Astrocyte of the spinal cord (primary cell): ENCODE results near the gene SERPINH1.
"Not testable (repeated sequence)": the region's sequence is repeated elsewhere in the genome, so short reads cannot be mapped to it uniquely, and the experiment has no call there.

Experiments used
- DNase-seq: peaks from one replicate; pipeline ENCODE4 v3.0.0; 2011; ENCODE audit warnings: low read depth, low spot score
- H3K4me3 ChIP-seq: 2 replicates; pipeline ENCODE4 v1.5.1; 2011; ENCODE audit warnings: low read depth, mild to moderate bottlenecking, low read length, moderate library complexity
- in situ Hi-C: cut with HindIII; loops from 2 replicates; pipeline ENCODE4 v1.10.0; 2017; ENCODE audit warnings: low sequenced_read_pairs
- TF ChIP-seq, protein P1 (sequence below): IDR thresholded peaks from 2 replicates; pipeline ENCODE4 v1.5.1; 2012; ENCODE audit warnings: low read depth, mild to moderate bottlenecking, low read length, inconsistent platforms

SERPINH1 gene

DNA sequence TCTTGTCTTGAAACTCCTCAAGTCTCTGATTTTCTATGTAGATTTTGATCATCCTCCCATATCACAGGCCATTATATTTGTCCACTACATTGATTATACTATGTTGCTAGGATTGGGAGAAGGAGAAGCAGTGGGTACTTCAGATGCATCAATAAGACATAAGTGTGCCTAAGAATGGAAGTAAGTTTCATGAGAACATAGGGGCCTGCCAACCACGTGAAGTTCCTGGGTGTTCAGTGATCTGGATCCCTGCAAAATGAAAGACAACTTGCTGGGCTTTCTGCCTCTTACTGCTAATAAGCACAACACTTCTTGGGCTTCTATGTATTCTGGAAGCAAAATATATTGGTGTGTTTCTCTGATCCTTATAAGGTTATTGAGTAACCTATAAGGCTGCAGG lies 17.8 kb downstream of the SERPINH1 start:
- H3K4me3 ChIP-seq: no peak overlapping the region
- TF ChIP-seq, protein P1, sequence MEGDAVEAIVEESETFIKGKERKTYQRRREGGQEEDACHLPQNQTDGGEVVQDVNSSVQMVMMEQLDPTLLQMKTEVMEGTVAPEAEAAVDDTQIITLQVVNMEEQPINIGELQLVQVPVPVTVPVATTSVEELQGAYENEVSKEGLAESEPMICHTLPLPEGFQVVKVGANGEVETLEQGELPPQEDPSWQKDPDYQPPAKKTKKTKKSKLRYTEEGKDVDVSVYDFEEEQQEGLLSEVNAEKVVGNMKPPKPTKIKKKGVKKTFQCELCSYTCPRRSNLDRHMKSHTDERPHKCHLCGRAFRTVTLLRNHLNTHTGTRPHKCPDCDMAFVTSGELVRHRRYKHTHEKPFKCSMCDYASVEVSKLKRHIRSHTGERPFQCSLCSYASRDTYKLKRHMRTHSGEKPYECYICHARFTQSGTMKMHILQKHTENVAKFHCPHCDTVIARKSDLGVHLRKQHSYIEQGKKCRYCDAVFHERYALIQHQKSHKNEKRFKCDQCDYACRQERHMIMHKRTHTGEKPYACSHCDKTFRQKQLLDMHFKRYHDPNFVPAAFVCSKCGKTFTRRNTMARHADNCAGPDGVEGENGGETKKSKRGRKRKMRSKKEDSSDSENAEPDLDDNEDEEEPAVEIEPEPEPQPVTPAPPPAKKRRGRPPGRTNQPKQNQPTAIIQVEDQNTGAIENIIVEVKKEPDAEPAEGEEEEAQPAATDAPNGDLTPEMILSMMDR: no peak
- DNase-seq: no peak
- in situ Hi-C loops: no loop called here

DNA sequence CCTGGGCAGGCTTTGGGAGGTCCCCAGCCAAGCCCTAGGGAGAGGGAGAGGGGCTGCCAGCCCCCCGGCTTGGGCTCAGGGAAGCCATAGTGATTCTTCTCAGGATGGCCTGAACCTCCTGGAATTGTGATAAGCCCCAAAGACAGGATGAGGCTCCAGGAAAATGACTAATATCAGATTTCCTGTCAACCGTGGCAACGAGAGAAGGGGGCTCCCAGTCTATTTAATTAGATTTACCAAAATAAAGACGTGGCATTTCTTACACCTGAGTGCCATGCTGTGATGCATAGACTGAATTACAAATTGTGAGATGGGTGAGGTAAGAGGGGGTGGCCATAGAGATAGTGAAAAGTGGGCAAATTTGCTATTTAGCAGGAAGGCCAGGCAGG lies 20.4 kb downstream of the SERPINH1 start:
- peak overlapping the region; percentile 59 for H3K4me3 ChIP-seq
- DNase-seq: no peak
- TF ChIP-seq, protein P1: no peak
- in situ Hi-C loops: no loop called here

DNA sequence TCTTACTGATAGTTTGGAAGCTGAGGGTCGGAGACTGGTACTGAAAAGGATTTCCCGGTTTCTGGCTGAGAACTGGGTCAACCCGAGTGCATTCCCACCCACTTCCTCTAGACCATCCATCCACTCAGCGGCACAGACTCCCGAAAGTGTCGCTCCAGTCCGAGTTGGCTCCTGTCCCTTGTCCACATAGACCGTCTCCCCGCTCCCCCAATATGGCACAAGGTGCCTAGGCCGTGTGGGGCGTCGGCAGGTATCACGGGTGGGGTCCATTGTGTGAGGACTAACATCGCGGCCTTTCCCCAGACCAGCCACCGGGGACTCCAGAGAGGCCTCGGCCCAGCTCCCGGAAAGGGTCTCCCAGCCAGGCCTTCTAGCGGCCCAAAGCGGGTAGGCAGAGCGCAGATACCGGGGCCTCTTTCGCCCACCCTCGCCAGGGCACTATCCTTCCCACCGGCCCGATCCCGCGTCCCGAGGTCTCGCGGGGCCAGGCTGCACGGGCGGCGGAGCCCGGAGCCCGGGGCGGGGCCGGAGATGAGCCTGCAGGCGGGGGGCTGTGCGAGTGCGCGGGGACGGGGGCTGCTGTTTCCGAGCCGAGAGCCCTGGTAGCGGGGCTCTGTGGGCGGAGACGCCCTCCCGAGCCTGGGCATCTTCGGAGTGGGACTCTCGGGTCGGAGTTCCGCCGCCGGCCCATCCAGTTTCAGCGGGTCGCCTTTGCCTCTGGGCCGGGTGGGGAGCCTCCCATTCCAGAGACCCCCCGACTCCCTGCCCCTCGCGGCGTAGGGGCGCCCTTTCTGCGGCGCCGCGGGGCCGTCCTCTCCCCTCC lies 21.1 kb downstream of the SERPINH1 start:
- TF ChIP-seq, protein P1: peak; percentile 39

DNA sequence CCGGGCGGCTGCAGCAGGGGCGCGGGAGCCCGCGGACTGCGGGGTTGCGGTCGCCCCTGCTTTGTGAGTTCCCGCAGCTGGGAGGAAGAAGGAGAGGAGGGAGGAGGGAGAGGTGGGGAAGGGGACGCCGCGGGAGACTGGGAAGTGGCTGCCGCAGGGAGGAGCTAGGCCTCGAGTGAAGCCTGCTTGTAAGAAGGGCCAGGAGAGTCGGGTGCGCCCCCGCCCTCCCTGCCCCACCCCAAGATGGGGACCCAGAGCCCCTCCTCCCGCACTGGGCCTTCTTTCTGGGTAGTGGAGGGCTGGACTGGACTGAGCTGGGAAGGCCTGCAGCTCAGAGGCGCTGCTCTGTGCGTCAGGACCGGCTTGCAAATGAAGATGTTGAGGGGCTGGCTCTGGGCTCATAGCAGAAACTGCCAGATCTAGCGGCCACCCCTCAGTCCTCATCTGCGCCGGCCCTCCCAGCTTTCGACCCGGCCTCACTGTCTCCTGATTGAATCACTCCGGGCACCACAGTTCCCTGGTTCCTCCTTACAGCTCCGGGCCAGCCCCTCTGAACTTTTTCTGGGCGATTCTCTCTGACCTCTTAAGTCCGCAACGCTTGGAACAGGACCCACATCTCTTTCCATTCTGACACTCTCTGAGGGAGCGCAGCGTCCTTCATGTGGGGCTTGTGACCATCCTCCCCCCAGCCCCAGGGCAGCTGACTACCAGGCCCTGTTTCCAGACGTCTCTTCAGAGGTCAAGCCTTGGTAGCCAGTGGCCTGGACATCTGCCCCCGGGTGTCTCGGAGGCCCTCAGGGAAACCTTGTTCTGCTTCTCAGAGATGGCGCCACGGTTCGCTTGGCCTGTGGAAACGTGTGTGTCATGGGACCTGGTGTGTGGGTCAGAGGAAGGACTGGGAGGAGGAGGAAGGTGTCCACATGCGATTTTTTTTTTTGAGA lies 21.9 kb downstream of the SERPINH1 start:
- in situ Hi-C loops: no loop called here
- peak; percentile 74 for DNase-seq
- peak overlapping the region; percentile 59 for H3K4me3 ChIP-seq
- TF ChIP-seq, protein P1: no peak

More for the DNA sequence above, 21.1 kb downstream of the SERPINH1 start:
- DNase-seq: peak; percentile 69
- H3K4me3 ChIP-seq: peak overlapping the region; percentile 59
- in situ Hi-C loops: no loop called here

DNA sequence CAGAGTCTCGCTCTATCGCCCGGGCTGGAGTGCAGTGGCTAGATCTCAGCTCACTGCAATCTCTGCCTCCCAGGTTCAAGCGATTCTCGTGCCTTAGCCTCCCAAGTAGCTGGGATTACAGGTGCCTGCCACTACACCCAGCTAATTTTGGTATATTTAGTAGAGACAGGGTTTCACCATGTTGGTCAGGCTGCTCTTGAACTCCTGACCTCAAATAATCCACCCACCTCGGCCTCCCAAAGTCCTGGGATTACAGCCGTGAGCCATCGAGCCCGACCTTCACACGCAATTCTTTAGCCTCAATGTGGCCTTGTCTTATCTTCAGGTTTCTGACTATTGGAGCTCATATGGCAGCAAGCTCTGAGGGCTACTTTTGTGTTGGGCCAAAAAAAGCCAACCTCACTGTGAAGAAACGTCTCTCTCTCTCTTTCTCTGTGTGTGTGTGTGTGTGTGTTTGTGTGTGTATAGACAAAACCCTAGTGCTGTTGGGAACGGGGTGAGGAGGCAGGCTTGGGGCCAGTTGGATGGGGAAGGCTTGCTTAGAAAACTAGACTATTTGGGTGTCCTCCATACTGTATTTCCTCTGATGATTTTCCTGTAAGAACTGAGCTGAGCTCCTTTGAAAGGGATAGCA lies 22.7 kb downstream of the SERPINH1 start:
- H3K4me3 ChIP-seq, in situ Hi-C loops: not testable (repeated sequence)

DNA sequence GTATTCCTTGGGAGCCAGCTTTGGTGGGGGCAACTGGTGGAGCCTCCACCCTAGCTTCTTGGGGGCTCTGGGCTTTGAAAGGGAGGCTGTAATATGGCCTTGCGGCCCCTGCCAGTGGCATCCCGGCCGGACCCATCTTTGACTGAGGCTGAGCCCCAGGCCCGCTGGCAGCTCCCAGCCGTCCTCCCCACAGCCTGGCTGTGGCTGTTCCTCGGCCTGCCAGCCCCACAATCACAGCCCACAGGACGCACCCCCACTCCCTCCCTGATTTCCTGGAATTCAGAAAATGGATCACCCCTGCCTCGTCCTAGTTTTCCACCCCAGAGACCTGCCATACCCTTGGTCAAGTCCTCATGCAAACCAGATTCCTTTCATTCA lies 23.2 kb downstream of the SERPINH1 start:
- no peak overlapping the region for H3K4me3 ChIP-seq
- DNase-seq: no peak
- in situ Hi-C loops: no loop called here
- TF ChIP-seq, protein P1: no peak

More for the DNA sequence above, 22.7 kb downstream of the SERPINH1 start:
- DNase-seq: not testable (repeated sequence)
